ENCODE data around the gene SMO.

DNA sequence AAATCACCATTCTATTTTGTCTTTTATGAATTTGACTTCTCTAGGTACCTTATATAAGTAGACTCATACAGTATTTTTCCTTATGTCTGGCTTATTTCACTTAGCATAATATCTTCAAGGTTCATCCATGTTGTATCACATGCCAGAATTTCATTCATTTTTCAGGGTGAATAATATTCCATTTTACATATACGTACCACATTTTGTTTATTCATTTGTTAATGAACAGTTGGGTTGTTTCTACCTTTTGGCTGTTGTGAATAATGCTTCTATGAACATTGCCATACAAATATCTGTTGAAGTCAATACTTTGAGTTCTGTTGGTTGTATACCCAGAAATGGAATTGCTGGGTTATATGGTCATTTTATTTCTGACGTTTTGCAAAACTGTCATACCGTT, 57.1 kb downstream of the SMO start:
- no peak for TF ChIP-seq CTCF (IDR thresholded peaks at IDR 0.05)
- no peak for TF ChIP-seq POLR2AphosphoS5 (IDR thresholded peaks at IDR 0.05; ENCODE audit: low read depth, low read length)
- TF ChIP-seq SIN3A (IDR thresholded peaks at IDR 0.05; ENCODE audit: borderline replicate concordance, insufficient read depth, low read depth, low read length), result no peak
- no peak for TF ChIP-seq REST (IDR thresholded peaks at IDR 0.05; ENCODE audit: insufficient read depth in 1 of 2, low read depth in 2 of 2, low read length in 1 of 2)
- no peak for TF ChIP-seq TCF7L2 (IDR thresholded peaks at IDR 0.05; ENCODE audit: low read depth, low read length)
